CD4-positive, alpha-beta T cell treated with Interleukin-21 for 1 hour (primary cell): ENCODE data around the gene CPB1.
"Not testable (repeated sequence)": the region's sequence is repeated elsewhere in the genome, so short reads cannot be mapped to it uniquely, and the experiment has no call there.

ENCODE experiments used
- DNase-seq: peaks from one replicate; pipeline ENCODE4 v3.0.0-alpha.2; 2020

The CPB1 gene

GRCh38 chr3:148827585-148827984, at the start of gene CPB1:
TSS of gene CPB1 (plus strand) at chr3:148827811. CDS start at chr3:148827824, 13 bp downstream.
- no peak for DNase-seq

- DNase-seq: no peak
These were observed 48.7 kb upstream of the CPB1 start for GRCh38 chr3:148778926-148779325.

GRCh38 chr3:148785026-148785425, 42.6 kb upstream of the CPB1 start:
- DNase-seq: not testable (repeated sequence)

GRCh38 chr3:148786159-148786558, 41.5 kb upstream of the CPB1 start:
- DNase-seq: not testable (repeated sequence)

- no peak for DNase-seq
These were observed 38.5 kb upstream of the CPB1 start for GRCh38 chr3:148789146-148789545.

- DNase-seq: no peak
These were observed 37.7 kb upstream of the CPB1 start for GRCh38 chr3:148789906-148790305.

GRCh38 chr3:148790370-148790769, 37.2 kb upstream of the CPB1 start:
- no peak for DNase-seq

- no peak for DNase-seq
These were observed 36.5 kb upstream of the CPB1 start for GRCh38 chr3:148790851-148791735.

GRCh38 chr3:148791920-148792319, 35.7 kb upstream of the CPB1 start:
- no peak for DNase-seq

- no peak for DNase-seq
These were observed 35.1 kb upstream of the CPB1 start for GRCh38 chr3:148792516-148792915.

- DNase-seq: no peak
These were observed 30.8 kb upstream of the CPB1 start for GRCh38 chr3:148796799-148797198.

- DNase-seq: no peak
These were observed 29.8 kb upstream of the CPB1 start for GRCh38 chr3:148797795-148798194.

- no peak for DNase-seq
These were observed 27.2 kb upstream of the CPB1 start for GRCh38 chr3:148800414-148800813.

GRCh38 chr3:148809835-148810234, 17.8 kb upstream of the CPB1 start:
- no peak for DNase-seq

GRCh38 chr3:148815316-148816110, 12.1 kb upstream of the CPB1 start:
- no peak for DNase-seq

GRCh38 chr3:148816427-148816826, 11.2 kb upstream of the CPB1 start:
- no peak for DNase-seq

- DNase-seq: no peak
These were observed 10.6 kb upstream of the CPB1 start for GRCh38 chr3:148816981-148817525.

- no peak for DNase-seq
These were observed 7.0 kb upstream of the CPB1 start for GRCh38 chr3:148820361-148821245.

- DNase-seq: no peak
These were observed 4.6 kb upstream of the CPB1 start for GRCh38 chr3:148823026-148823425.

- DNase-seq: no peak
These were observed 2.1 kb upstream of the CPB1 start for GRCh38 chr3:148825476-148825875.

GRCh38 chr3:148828136-148828690, 602 bp downstream of the CPB1 start:
- no peak for DNase-seq

- no peak for DNase-seq
These were observed 2.3 kb downstream of the CPB1 start for GRCh38 chr3:148829926-148830325.
